ENCODE results near the gene IL22RA2. TPM values are rescaled to one million over a fixed set of nuclear protein-coding genes. Genes with fewer than 3 reads are reported as not detected.

IL22RA2 gene
- total RNA-seq, 1 experiment from 2014 or later: not detected

- Mint-ChIP-seq H3K27me3 (ENCODE audit: unreplicated experiment) (no peaks in the 10 kb centered on the region), H3K4me3 (ENCODE audit: low read depth, unreplicated experiment) (no peak overlapping the region), H3K9me3 (ENCODE audit: low read depth, unreplicated experiment) (no peaks in the 10 kb centered on the region), H3K36me3 (ENCODE audit: insufficient read depth, unreplicated experiment) (peaks cover 30% of the 10 kb centered on the region), H3K27ac (ENCODE audit: unreplicated experiment) (no peak overlapping the region), H3K4me1 (ENCODE audit: low read depth, unreplicated experiment) (peaks cover 31% of the 10 kb centered on the region)
- intact Hi-C loops (cut with micrococcal nuclease; ENCODE audit: unreplicated experiment): loop anchor here (10.0 kb wide), 1 partner anchor 50 kb away; no protein-coding TSS in a partner anchor
- BruUV-seq (replicated peaks): no TSS peak
- CTCF ChIA-PET: no interaction called here
- no peak for DNase-seq
- no peak for TF ChIP-seq CTCF (IDR thresholded peaks at IDR 0.05; ENCODE audit: unreplicated experiment)
These were observed 41.5 kb upstream of the IL22RA2 start for GRCh38 chr6:137214931-137215330.

GRCh38 chr6:137213813-137214212, 40.4 kb upstream of the IL22RA2 start:
- H3K36me3 Mint-ChIP-seq (ENCODE audit: insufficient read depth, unreplicated experiment): peaks cover 21% of the 10 kb centered on the region
- CTCF ChIA-PET: no interaction called here
- peaks cover 26% of the 10 kb centered on the region for H3K4me1 Mint-ChIP-seq (ENCODE audit: low read depth, unreplicated experiment)
- intact Hi-C loops (cut with micrococcal nuclease; ENCODE audit: unreplicated experiment): loop anchor here (10.0 kb wide), 1 partner anchor 51 kb away; no protein-coding TSS in a partner anchor
- H3K9me3 Mint-ChIP-seq (ENCODE audit: low read depth, unreplicated experiment): no peaks in the 10 kb centered on the region
- H3K27ac Mint-ChIP-seq (ENCODE audit: unreplicated experiment): no peak overlapping the region
- H3K4me3 Mint-ChIP-seq (ENCODE audit: low read depth, unreplicated experiment): no peak overlapping the region
- DNase-seq: no peak
- no TSS peak for BruUV-seq (replicated peaks)
- no peak for TF ChIP-seq CTCF (IDR thresholded peaks at IDR 0.05; ENCODE audit: unreplicated experiment)
- no peaks in the 10 kb centered on the region for H3K27me3 Mint-ChIP-seq (ENCODE audit: unreplicated experiment)

- peaks cover 26% of the 10 kb centered on the region for H3K4me1 Mint-ChIP-seq (ENCODE audit: low read depth, unreplicated experiment)
- no peak overlapping the region for H3K4me3 Mint-ChIP-seq (ENCODE audit: low read depth, unreplicated experiment)
- H3K36me3 Mint-ChIP-seq (ENCODE audit: insufficient read depth, unreplicated experiment): peaks cover 16% of the 10 kb centered on the region
- DNase-seq: no peak
- CTCF ChIA-PET: no interaction called here
- no peak for TF ChIP-seq CTCF (IDR thresholded peaks at IDR 0.05; ENCODE audit: unreplicated experiment)
- no peak overlapping the region for H3K27ac Mint-ChIP-seq (ENCODE audit: unreplicated experiment)
- no peaks in the 10 kb centered on the region for H3K27me3 Mint-ChIP-seq (ENCODE audit: unreplicated experiment)
- H3K9me3 Mint-ChIP-seq (ENCODE audit: low read depth, unreplicated experiment): no peaks in the 10 kb centered on the region
- intact Hi-C loops (cut with micrococcal nuclease; ENCODE audit: unreplicated experiment): loop anchor here (10.0 kb wide), 1 partner anchor 51 kb away; no protein-coding TSS in a partner anchor
- no TSS peak for BruUV-seq (replicated peaks)
These were observed 39.9 kb upstream of the IL22RA2 start for GRCh38 chr6:137213331-137213740.

- no peak for DNase-seq
- Mint-ChIP-seq H3K4me1 (ENCODE audit: low read depth, unreplicated experiment) (peaks cover 14% of the 10 kb centered on the region), H3K27ac (ENCODE audit: unreplicated experiment) (no peak overlapping the region), H3K4me3 (ENCODE audit: low read depth, unreplicated experiment) (no peak overlapping the region), H3K36me3 (ENCODE audit: insufficient read depth, unreplicated experiment) (peaks cover 11% of the 10 kb centered on the region), H3K27me3 (ENCODE audit: unreplicated experiment) (no peaks in the 10 kb centered on the region), H3K9me3 (ENCODE audit: low read depth, unreplicated experiment) (no peaks in the 10 kb centered on the region)
- TF ChIP-seq CTCF (IDR thresholded peaks at IDR 0.05; ENCODE audit: unreplicated experiment): no peak
- CTCF ChIA-PET: no interaction called here
- intact Hi-C loops (cut with micrococcal nuclease; ENCODE audit: unreplicated experiment): loop anchor here (10.0 kb wide), 1 partner anchor 53 kb away; no protein-coding TSS in a partner anchor
- no TSS peak for BruUV-seq (replicated peaks)
These were observed 38.5 kb upstream of the IL22RA2 start for GRCh38 chr6:137211910-137212309.
